GM21526 (cell line): ENCODE results near the gene CTIF.

ENCODE experiments used
- ATAC-seq: cut with Tn5 transposase; IDR thresholded peaks from one replicate; pipeline ENCODE4 v1.9.1; 2021; ENCODE audit warnings: moderate library complexity; ENCODE audit not compliant: unreplicated experiment, low FRiP score

The CTIF gene

GRCh38 chr18:48900469-48900868 is 361.6 kb downstream of the CTIF start:
- ATAC-seq, result no peak

GRCh38 chr18:48901145-48902022 is 362.6 kb downstream of the CTIF start:
- no peak for ATAC-seq

- ATAC-seq, result no peak
These were observed 363.4 kb downstream of the CTIF start for GRCh38 chr18:48902023-48902855.

GRCh38 chr18:48902856-48903601 is 364.2 kb downstream of the CTIF start:
- ATAC-seq, result no peak

GRCh38 chr18:48904091-48904490 is 365.3 kb downstream of the CTIF start:
- ATAC-seq, result no peak

- ATAC-seq, result no peak
These were observed 366.1 kb downstream of the CTIF start for GRCh38 chr18:48904847-48905394.

- ATAC-seq, result no peak
These were observed 366.7 kb downstream of the CTIF start for GRCh38 chr18:48905513-48905912.

- no peak for ATAC-seq
These were observed 370.1 kb downstream of the CTIF start for GRCh38 chr18:48908916-48909315.

- ATAC-seq, result no peak
These were observed 370.9 kb downstream of the CTIF start for GRCh38 chr18:48909721-48910120.

- ATAC-seq, result no peak
These were observed 372.2 kb downstream of the CTIF start for GRCh38 chr18:48910972-48911545.
